Activated naive CD8-positive, alpha-beta T cell (primary cell): ENCODE results near the gene SPECC1L.

ENCODE experiments used
- H3K27ac Mint-ChIP-seq: one replicate; pipeline ENCODE4 v1.8.0; 2021; ENCODE audit warnings: mixed read lengths
- H3K27me3 Mint-ChIP-seq: one replicate; pipeline ENCODE4 v1.8.0; 2021; ENCODE audit warnings: mixed read lengths
- H3K36me3 Mint-ChIP-seq: one replicate; pipeline ENCODE4 v1.8.0; 2021; ENCODE audit warnings: mixed read lengths
- H3K4me1 Mint-ChIP-seq: one replicate; pipeline ENCODE4 v1.8.0; 2021; ENCODE audit warnings: low read depth, mixed read lengths
- H3K4me3 Mint-ChIP-seq: one replicate; pipeline ENCODE4 v1.8.0; 2021; ENCODE audit warnings: mild to moderate bottlenecking, mixed read lengths
- H3K9me3 Mint-ChIP-seq: one replicate; pipeline ENCODE4 v1.8.0; 2021; ENCODE audit warnings: low read depth, mixed read lengths

The SPECC1L gene

DNA sequence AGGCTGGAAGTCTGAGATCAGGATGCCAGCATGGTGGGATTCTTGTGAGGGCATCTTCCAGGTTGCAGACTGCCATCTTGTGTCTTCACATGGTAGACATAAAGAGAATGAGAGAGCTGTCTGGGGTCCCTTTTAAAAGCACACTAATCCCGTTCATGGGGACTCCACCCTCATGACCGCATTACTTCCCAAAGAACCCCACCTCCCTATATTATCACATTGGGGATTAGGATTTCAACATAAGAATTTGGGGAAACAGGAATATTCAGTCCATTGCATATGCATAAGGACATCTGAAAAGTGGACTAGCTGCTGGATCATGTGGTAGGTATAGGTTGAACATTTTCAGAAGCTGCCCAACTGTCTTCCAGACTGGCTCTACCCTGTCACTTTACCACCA is 123.6 kb downstream of the SPECC1L start:
- no peaks in the 10 kb centered on the region for H3K9me3 Mint-ChIP-seq
- no peak overlapping the region for H3K4me3 Mint-ChIP-seq
- H3K27me3 Mint-ChIP-seq: no peaks in the 10 kb centered on the region
- H3K27ac Mint-ChIP-seq: no peak overlapping the region
- H3K36me3 Mint-ChIP-seq: peaks cover 9% of the 10 kb centered on the region
- H3K4me1 Mint-ChIP-seq: peaks cover 11% of the 10 kb centered on the region

DNA sequence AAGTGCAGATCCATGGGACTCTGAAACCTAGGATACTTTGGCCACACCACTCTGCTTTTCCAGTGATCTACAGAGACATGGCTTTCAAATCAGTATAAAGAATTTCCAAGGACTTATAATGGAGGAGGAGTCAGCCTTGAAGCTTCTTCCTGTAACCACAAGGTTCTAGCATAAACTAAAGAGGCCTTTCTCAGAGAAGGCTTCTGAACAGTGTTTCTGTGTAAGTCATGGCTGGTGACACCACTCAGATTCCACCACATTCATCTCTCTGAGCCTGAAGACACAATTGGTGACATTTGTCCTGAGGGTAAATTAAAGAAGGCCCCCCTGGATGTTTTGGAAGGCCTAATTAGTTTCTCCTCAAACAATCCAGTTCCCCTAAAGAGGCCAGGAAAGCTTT is 127.8 kb downstream of the SPECC1L start:
- Mint-ChIP-seq H3K9me3 (no peaks in the 10 kb centered on the region), H3K4me1 (peaks cover 9% of the 10 kb centered on the region), H3K27ac (peak overlapping the region; percentile 68), H3K27me3 (no peaks in the 10 kb centered on the region), H3K36me3 (peaks cover 11% of the 10 kb centered on the region), H3K4me3 (no peak overlapping the region)

DNA sequence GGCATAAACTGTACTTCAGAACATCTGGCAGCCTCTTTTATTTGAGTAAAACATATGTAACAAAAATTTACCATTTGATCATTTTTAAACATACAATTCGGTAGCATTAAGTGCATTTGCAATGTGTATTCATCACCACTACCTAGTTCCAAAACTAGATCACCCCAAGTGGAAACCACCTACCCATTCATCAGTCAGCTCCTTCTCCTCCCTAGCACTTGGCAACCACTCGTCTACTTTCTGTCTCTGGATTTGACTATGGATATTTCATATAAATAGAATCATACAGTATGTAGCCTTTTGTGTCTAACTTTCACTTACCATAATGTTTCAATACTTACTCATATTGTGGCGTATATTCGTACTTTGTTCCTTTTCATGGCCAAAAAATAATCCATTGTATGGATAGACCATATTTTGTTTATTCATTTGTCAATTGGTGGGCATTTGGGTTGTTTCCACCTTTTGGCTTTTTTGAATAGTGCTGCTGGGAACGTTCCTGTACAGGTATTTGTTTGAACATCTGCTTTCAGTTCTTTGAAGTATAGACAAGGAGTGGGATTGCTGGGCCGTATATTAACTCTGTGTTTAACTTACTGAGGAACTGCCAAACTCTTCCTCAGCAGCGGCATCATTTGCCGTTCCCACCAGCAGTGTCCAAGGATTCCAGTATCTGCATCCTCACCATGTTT is 129.5 kb downstream of the SPECC1L start:
- Mint-ChIP-seq H3K36me3 (peaks cover 9% of the 10 kb centered on the region), H3K4me1 (peaks cover 10% of the 10 kb centered on the region), H3K27ac (no peak overlapping the region), H3K9me3 (no peaks in the 10 kb centered on the region), H3K27me3 (no peaks in the 10 kb centered on the region), H3K4me3 (no peak overlapping the region)

DNA sequence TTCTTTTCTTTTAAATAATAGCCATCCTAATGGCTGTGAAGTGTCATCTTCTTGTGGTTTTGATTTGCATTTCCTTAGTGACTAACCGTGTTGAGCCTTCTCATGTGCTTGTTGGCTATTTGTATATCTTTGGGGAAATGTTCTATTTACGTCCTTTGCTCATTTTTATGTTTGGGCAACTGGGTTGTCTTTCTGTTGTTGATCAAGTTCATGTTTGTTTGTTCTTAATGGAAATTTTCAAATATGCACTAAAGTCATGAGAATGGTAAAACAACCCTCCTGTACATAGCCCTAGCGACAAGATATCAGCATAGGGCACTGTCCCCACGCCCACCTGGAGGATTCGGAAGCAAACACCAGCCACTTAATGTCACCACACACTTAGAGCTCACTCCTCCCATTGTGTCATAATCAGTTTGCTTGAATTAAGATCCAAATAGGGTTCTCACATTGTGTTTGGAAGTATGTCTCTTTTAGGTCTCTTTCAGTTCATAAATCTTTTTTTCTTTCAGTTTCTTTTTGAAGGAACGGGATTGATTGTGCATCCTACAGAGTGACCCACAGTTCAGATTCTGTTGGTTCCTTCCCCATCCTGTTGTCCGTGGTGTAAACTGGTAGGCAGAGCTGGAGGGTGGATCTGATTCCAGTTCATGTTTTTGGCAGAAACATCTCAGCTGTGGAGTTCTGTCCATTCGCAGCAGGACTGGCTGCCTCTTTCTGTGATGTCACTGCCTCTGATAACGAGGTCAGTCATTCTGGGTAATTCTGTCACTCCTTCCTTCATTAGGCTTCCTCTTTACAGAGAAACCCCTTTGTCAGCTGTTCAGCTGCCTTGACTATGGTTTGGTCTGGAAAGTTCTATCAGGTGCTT is 130.3 kb downstream of the SPECC1L start:
- Mint-ChIP-seq H3K27me3 (no peaks in the 10 kb centered on the region), H3K4me1 (peaks cover 13% of the 10 kb centered on the region), H3K4me3 (no peak overlapping the region), H3K9me3 (no peaks in the 10 kb centered on the region), H3K27ac (peak overlapping the region; percentile 8), H3K36me3 (peaks cover 6% of the 10 kb centered on the region)

DNA sequence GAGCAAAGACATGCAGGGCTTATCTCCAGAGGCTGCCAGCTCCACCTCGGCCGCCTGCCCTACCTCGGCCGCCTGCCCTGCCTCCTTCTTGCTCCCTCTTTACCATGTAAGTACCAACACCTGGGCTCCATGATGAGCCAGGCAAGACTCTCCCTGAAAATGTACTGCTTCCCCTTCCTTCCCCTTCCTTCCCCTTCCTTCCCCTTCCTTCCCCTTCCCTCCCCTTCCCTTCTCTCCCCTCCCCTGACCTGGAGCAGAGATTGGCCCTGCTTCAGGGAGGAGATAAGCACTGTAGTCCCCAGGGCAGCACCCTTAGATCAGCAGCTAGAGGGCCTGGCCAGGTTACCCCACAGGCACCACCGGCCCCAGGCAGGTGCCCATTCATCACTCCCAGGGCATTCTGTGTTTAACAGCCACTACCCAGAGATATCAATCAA is 131.3 kb downstream of the SPECC1L start:
- Mint-ChIP-seq H3K4me1 (peaks cover 22% of the 10 kb centered on the region), H3K36me3 (peaks cover 5% of the 10 kb centered on the region), H3K4me3 (no peak overlapping the region), H3K27ac (no peak overlapping the region), H3K9me3 (no peaks in the 10 kb centered on the region), H3K27me3 (no peaks in the 10 kb centered on the region)

DNA sequence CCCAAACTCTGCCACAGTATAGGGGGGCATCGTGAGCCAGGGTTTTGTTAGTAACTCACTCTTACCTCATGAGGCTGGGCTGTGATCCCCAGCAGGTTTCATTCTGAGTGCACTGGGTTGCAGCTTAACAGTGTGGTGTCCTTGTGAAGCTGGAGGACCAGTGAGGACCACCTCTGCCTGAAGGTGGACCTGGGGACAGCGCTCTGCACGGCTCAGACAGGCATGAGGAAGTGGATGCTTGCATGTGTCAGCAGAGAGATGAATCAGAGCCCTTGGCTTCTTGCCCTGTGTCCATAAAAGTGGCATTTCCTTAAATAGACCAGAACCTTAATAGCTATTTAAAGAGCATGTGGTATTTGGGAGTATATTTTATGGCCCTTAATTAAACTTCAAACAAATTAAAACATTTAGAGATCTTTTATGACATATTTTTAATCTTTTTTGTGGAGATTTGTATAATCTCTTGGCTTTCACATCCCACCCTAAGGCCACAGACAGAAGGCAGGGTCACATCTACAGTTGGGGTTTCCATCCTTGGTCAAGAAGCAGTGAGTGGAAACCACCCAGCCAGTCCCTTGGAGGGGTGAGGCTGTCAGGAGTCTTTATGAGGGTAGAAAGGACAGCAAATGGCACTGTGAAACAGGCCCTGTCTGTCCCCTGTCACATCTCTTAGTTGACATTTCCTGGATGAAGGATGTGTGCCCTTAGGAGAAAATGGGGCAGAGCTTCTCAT is 132.0 kb downstream of the SPECC1L start:
- Mint-ChIP-seq H3K4me1 (peaks cover 29% of the 10 kb centered on the region), H3K4me3 (no peak overlapping the region), H3K36me3 (peaks cover 5% of the 10 kb centered on the region), H3K27ac (no peak overlapping the region), H3K9me3 (no peaks in the 10 kb centered on the region), H3K27me3 (no peaks in the 10 kb centered on the region)

DNA sequence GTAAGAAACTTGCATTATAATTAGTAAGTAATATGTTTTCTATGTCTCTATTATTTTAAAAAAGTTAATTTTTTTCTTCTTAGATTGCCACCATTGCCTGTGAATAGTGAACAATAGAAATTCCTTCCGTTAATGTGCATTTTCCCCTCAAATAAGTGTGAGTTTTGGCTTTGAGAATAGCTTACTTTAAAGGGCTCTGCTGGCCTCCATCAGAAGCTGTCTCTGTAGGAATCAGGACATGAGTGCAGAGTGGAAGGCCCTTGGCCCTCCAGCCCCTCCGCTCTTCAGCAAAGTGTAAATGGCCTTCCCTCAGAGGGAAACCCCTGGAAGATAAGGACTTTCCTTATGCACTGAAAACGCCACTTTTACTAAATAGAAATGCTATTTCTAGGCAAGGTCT is 132.7 kb downstream of the SPECC1L start:
- H3K4me3 Mint-ChIP-seq: no peak overlapping the region
- H3K4me1 Mint-ChIP-seq: peaks cover 31% of the 10 kb centered on the region
- H3K27ac Mint-ChIP-seq: peak overlapping the region; percentile 8

DNA sequence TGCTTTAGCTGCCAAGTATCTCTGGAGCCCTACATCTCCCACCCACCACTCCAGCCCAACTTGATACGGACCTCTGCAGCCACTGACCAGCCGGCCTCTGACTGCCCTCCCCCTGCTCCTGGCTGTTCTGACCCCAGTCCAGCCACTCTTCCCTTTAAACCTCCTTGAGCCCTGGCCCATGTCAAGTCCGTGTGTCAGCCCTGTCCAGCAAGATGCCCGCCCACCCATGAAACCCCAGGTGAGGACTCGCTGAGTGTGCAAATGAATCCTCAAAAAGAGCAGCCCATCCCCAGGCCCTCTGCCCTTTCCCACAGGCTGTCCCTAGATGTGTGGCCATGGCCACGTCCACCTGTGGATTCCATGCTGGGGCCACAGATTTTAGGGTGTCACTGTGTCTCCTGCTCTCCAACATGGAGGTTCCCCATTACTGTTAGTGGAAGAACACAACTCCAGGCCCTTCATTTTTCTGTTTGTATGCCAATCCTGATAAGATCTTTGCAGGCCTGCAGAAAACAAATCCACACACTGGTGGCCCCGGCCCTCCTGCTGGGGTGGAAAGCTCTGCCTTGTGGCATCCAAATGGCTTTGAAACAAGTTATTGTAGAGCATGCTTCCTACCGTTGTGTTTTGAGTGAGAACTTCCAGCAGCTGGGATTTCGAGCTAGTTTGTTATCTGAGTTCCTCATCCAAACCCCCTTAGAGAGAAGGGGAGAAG is 134.1 kb downstream of the SPECC1L start:
- H3K4me3 Mint-ChIP-seq: no peak overlapping the region
- peaks cover 41% of the 10 kb centered on the region for H3K4me1 Mint-ChIP-seq
- H3K27me3 Mint-ChIP-seq: no peaks in the 10 kb centered on the region
- H3K36me3 Mint-ChIP-seq: peaks cover 2% of the 10 kb centered on the region
- no peaks in the 10 kb centered on the region for H3K9me3 Mint-ChIP-seq
- no peak overlapping the region for H3K27ac Mint-ChIP-seq

More for the DNA sequence above, 132.7 kb downstream of the SPECC1L start:
- no peaks in the 10 kb centered on the region for H3K9me3 Mint-ChIP-seq
- H3K27me3 Mint-ChIP-seq: no peaks in the 10 kb centered on the region
- H3K36me3 Mint-ChIP-seq: peaks cover 2% of the 10 kb centered on the region

DNA sequence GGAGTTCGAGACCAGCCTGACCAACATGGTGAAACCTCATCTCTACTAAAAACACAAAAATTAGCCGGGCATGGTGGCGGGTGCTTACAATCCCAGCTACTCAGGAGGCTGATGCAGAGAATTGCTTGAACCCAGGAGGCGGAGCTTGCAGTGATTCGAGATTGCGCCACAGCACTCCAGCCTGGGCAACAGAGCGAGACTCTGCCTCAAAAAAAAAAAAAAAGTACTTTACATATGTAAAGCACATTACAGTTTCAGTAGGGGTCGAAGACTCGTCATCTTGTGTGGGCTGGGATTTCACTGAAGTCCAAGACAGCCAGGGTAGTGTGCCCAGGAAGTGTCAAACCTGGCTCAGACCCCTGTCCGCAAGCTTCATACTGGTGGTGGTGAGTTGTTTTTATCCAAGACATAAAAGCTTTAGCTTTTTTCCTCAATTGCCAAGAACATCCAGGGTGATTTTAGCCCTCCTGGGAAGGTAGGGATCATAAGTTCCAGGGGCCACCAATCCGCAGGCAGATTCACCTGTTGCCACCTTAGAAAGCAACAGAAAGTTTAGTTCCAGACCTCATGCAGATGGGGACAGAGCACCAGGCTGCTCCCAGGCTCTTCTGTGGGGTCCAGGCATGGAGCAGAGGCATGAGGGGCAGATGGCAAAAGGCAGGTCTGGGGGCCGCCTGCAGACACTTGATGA is 135.1 kb downstream of the SPECC1L start:
- no peak overlapping the region for H3K4me3 Mint-ChIP-seq
- no peak overlapping the region for H3K27ac Mint-ChIP-seq

DNA sequence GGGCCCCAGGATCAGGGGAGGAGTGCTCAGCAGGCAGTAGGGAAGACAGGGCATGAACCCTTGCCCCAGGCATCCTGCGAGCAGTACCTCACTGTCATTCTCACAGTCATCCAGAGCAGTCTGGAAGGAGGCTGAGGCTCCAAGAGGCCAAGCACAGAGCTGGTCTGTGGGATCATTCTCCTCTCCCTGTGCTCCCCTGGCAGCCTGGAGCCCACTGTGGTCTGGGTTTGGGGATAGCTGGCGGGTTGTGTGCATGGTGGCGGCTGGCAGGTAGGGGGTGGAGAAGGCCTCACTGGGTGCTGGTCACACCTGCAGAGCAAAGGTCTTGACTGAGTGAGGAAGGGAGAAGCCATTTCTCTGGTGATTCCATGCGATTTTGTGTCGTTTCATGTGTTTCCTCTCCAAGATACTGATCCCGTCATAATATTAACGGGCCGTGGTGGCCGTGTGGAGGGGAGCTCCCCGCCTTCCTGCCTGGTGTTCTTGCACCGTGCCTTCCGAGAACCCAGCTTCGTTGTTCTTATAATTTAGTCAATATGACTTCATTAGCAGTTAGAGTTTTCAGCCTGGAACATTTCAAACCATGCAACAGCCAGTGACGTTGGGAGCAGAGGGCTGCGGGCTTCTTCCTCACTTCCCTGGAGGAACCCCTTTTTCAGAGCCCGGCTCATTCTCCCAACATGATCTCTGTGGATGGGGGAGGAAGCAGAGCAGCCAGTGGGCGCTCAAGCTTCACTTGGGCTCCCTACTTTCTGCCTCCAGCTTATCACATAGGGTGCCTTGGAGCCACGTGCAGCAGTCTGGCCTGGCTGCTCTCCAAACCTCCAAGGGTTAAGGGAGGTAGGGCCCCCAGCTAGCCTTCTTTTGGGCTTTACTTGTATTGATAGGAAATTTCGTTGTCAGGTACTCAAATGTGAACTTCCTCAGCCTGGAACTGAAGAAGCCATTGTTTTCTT is 136.0 kb downstream of the SPECC1L start:
- peak overlapping the region; percentile 81 for H3K27ac Mint-ChIP-seq
- H3K27me3 Mint-ChIP-seq: no peaks in the 10 kb centered on the region
- no peaks in the 10 kb centered on the region for H3K9me3 Mint-ChIP-seq
- H3K4me3 Mint-ChIP-seq: no peak overlapping the region
- H3K4me1 Mint-ChIP-seq: peaks cover 46% of the 10 kb centered on the region
- no peaks in the 10 kb centered on the region for H3K36me3 Mint-ChIP-seq

More for the DNA sequence above, 135.1 kb downstream of the SPECC1L start:
- Mint-ChIP-seq H3K4me1 (peaks cover 49% of the 10 kb centered on the region), H3K9me3 (no peaks in the 10 kb centered on the region), H3K36me3 (peaks cover under 1% of the 10 kb centered on the region), H3K27me3 (no peaks in the 10 kb centered on the region)

DNA sequence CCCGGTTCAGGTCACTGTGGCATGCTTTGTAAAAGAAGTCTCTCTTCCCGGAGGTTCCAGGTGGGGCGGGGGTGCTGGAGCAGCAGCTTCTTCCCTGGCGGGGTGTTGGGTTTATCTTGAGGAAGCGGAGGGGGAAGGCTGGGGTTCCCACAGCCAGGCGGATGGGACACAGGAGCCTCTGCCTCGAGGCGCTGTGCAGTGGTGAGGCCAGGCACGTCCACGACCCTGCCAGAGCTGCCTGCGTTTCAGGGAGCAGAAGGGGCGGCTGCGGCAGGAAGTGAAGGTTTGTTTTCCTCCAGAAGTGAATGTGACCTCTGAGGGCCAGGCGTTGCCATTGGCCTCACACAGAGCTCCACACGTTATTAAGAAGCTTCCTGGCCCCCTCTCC is 136.6 kb downstream of the SPECC1L start:
- no peaks in the 10 kb centered on the region for H3K27me3 Mint-ChIP-seq
- no peaks in the 10 kb centered on the region for H3K9me3 Mint-ChIP-seq
- no peak overlapping the region for H3K4me3 Mint-ChIP-seq
- H3K36me3 Mint-ChIP-seq: no peaks in the 10 kb centered on the region
- peaks cover 46% of the 10 kb centered on the region for H3K4me1 Mint-ChIP-seq
- H3K27ac Mint-ChIP-seq: peak overlapping the region; percentile 81

DNA sequence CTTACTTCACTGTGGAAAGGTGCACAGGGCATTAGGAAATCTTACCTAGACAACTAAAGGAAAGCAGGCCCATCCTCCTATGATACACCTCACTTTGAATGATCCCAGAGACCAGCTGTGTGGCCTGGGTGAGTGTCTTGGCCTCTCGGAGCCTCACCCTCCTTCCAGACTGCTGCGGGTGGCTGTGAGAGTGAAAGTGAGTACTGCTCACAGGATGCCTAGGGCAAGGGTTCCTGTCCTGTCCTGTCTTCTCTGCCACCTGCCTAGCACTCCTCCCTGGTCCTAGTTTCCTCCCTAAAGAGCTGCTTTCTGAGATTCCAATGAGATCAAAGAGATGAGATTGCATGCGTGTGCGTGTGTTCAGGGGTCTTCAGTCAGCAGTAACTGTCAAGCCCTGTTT is 137.3 kb downstream of the SPECC1L start:
- Mint-ChIP-seq H3K36me3 (no peaks in the 10 kb centered on the region), H3K27ac (peak overlapping the region; percentile 81), H3K4me3 (no peak overlapping the region), H3K4me1 (peaks cover 46% of the 10 kb centered on the region), H3K9me3 (no peaks in the 10 kb centered on the region), H3K27me3 (no peaks in the 10 kb centered on the region)

DNA sequence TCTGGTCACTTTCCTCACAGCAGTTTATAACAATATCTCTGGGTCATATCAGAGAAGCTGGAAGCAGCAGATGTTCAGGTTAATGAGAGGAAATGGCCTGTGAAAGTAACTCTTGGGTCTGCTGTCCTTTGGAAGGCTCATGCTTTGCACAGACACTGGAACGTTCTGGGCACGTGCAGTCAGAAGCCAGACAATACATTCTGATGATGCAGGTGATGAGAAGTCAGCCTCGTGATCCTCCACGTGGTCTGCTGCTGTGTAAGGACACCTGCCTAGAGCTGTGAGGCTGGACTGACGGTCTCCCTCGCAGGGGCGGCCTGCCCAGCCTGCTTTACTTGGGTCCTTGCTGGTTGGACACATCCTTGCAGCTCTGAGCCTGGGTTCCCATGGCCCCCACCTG is 138.0 kb downstream of the SPECC1L start:
- no peaks in the 10 kb centered on the region for H3K27me3 Mint-ChIP-seq
- H3K4me1 Mint-ChIP-seq: peaks cover 46% of the 10 kb centered on the region
- H3K9me3 Mint-ChIP-seq: no peaks in the 10 kb centered on the region
- H3K36me3 Mint-ChIP-seq: no peaks in the 10 kb centered on the region
- no peak overlapping the region for H3K27ac Mint-ChIP-seq
- no peak overlapping the region for H3K4me3 Mint-ChIP-seq
